Hepatocyte (in vitro differentiated cells): Measurements from ENCODE around the gene ALDH4A1.

Source experiments
- CTCF ChIP-seq: fragments of 200-600 bp; sonication (generic); IDR thresholded peaks from 2 replicates; pipeline ENCODE4 v1.5.1; 2016; ENCODE audit warnings: antibody characterized with exemption, mild to moderate bottlenecking; ENCODE audit not compliant: poor library complexity
- EZH2 ChIP-seq: fragments of 200-600 bp; sonication (generic); IDR thresholded peaks from 2 replicates; pipeline ENCODE4 v1.6.1; 2016; ENCODE audit warnings: antibody characterized with exemption, mild to moderate bottlenecking, borderline replicate concordance
- EZH2phosphoT487 ChIP-seq: fragments of 200-600 bp; sonication (generic); IDR thresholded peaks from one replicate; pipeline ENCODE4 v1.6.1; 2018; ENCODE audit warnings: antibody characterized with exemption, mild to moderate bottlenecking, low read depth, moderate library complexity; ENCODE audit not compliant: unreplicated experiment, severe bottlenecking

GRCh38 chr1:18865176-18865575, 37.2 kb downstream of the ALDH4A1 start:
- TF ChIP-seq CTCF, result no peak
- TF ChIP-seq EZH2phosphoT487, result no peak
- no peak for TF ChIP-seq EZH2
